HepG2 (cell line): ENCODE results near the gene KIF26B. TPM values are rescaled to one million over a fixed set of nuclear protein-coding genes. Genes with fewer than 3 reads are reported as not detected.

Source experiments
- ATAC-seq: fragments of 200-7000 bp; cut with Tn5 transposase; 3 replicates; pipeline ENCODE4 v1.9.1; 2020; ENCODE audit warnings: mild to moderate bottlenecking, moderate library complexity
- BruUV-seq: library from RNA; stranded (reverse); fragments of 400-500 nt; replicated peaks from 2 replicates; lab custom pipeline; 2021; lab: Mats Ljungman, UMichigan
- CTCF ChIA-PET: fragments of 300-600 bp; formaldehyde crosslinking; extraction: SDS; loops from one replicate; lab custom pipeline; 2021; ENCODE audit warnings: low total read pairs, inconsistent platforms, low intra/inter-chr PET ratio; lab: Yijun Ruan, JAX
- POLR2A ChIA-PET: fragments of 350-600 bp; sonication (Branson Sonifier 250); formaldehyde crosslinking; loops from one replicate; lab custom pipeline; 2020; ENCODE audit warnings: antibody characterized with exemption, inconsistent platforms; lab: Yijun Ruan, JAX
- DNase-seq: peaks from one replicate; pipeline ENCODE4 v3.0.0-alpha.2; 2015; ENCODE audit warnings: low spot score
- FAIRE-seq: peaks from 3 replicates; lab custom pipeline; 2011; peaks lifted over from hg19 to GRCh38; lab: Jason Lieb, UNC
- H2AFZ ChIP-seq: one replicate; pipeline ENCODE4 v1.6.1; 2011; ENCODE audit warnings: low read length, inconsistent platforms
- H3K27ac ChIP-seq: fragments of 300-600 bp; 3 replicates; pipeline ENCODE4 v1.8.0; 2011; ENCODE audit warnings: mixed run types, mild to moderate bottlenecking, mixed read lengths, low read length, inconsistent platforms; ENCODE audit not compliant: insufficient read depth; ENCODE audit errors: extremely low read length
- H3K27me3 ChIP-seq, 2 experiments: fragments of 200-600 bp in 1 of 2; 2 replicates in 1 of 2; 3 replicates in 1 of 2; pipeline versions ENCODE4 v1.6.0 to v1.8.0; 2011; ENCODE audit warnings: low read length in 2 of 2, mild to moderate bottlenecking in 2 of 2, moderate library complexity in 2 of 2, inconsistent platforms in 1 of 2; ENCODE audit not compliant: insufficient read depth in 2 of 2, control insufficient read depth in 1 of 2
- H3K36me3 ChIP-seq, 2 experiments: fragments of 200-600 bp in 1 of 2; replicated peaks in 1 of 2; 2 replicates in 1 of 2; 3 replicates in 1 of 2; pipeline versions ENCODE4 v1.5.1 to v1.8.0; 2011; ENCODE audit warnings: low read length in 2 of 2, inconsistent platforms in 1 of 2; ENCODE audit not compliant: insufficient read depth in 2 of 2, control insufficient read depth in 1 of 2
- H3K4me1 ChIP-seq: 2 replicates; pipeline ENCODE4 v1.5.1; 2012; ENCODE audit warnings: low read length, inconsistent platforms; ENCODE audit not compliant: insufficient read depth
- H3K4me2 ChIP-seq: 2 replicates; pipeline ENCODE4 v1.6.0; 2011; ENCODE audit warnings: low read depth, low read length, inconsistent platforms
- H3K4me3 ChIP-seq, 3 experiments: fragments of 200-600 bp in 1 of 3; sonication (generic), shearing (Covaris generic) in 1 of 3; replicated peaks in 1 of 3; 2 replicates each; pipeline ENCODE4 v1.5.1; 2011 to 2016; ENCODE audit warnings: low read length in 3 of 3, inconsistent platforms in 2 of 3, low read depth in 2 of 3, mild to moderate bottlenecking in 2 of 3, control low read depth in 1 of 3, mixed read lengths in 1 of 3; ENCODE audit not compliant: insufficient read depth in 1 of 3
- H3K79me2 ChIP-seq: one replicate; pipeline ENCODE4 v1.6.1; 2011; ENCODE audit warnings: low read length, inconsistent platforms; ENCODE audit not compliant: insufficient read depth
- H3K9ac ChIP-seq: 2 replicates; pipeline ENCODE4 v1.6.0; 2011; ENCODE audit warnings: mild to moderate bottlenecking, low read depth, low read length, inconsistent platforms; ENCODE audit not compliant: insufficient read depth
- H3K9me3 ChIP-seq: 2 replicates; pipeline ENCODE4 v1.5.1; 2012; ENCODE audit warnings: mild to moderate bottlenecking, low read length
- H4K20me1 ChIP-seq: 2 replicates; pipeline ENCODE4 v1.6.0; 2011; ENCODE audit warnings: inconsistent platforms, mild to moderate bottlenecking, low read length, moderate library complexity; ENCODE audit not compliant: insufficient read depth
- DMAP1 ChIP-seq: IDR thresholded peaks from 2 replicates; pipeline ENCODE4 v1.6.1; 2016
- RBFOX2 ChIP-seq: fragments of 200-400 bp; formaldehyde crosslinking; IDR thresholded peaks from 2 replicates; pipeline ENCODE4 v1.6.1; 2017; ENCODE audit warnings: low read depth, mild to moderate bottlenecking, low read length
- SP2 ChIP-seq: sonication (generic); formaldehyde crosslinking; IDR thresholded peaks from 2 replicates; pipeline ENCODE4 v1.5.1; 2020; ENCODE audit warnings: mild to moderate bottlenecking, missing genetic modification reagents
- ZNF546 ChIP-seq: sonication (generic); formaldehyde crosslinking; conservative IDR thresholded peaks from 2 replicates; pipeline ENCODE4 v1.8.1; 2023; ENCODE audit warnings: mild to moderate bottlenecking, missing genetic modification reagents
- WGBS: methylation state at CpG from one replicate; pipeline ENCODE4 v1.1.6; 2017; ENCODE audit warnings: low lambda C conversion rate; 5-methylcytosine and 5-hydroxymethylcytosine counted together
- in situ Hi-C: cut with HindIII; loops from 2 replicates; pipeline ENCODE4 v1.10.0; 2017; ENCODE audit warnings: low pct_unique_long_range_greater_than_20kb; ENCODE audit not compliant: extremely low pct_ligation_motif_present
- intact Hi-C: fragments of 100-400 bp; cut with micrococcal nuclease; formaldehyde crosslinking; loops from one replicate; pipeline ENCODE4 v1.10.0; 2022; ENCODE audit not compliant: unreplicated experiment
- polyA plus RNA-seq, 8 experiments: library from polyadenylated mRNA; depleted of rRNA in 3 of 8; stranded (reverse) in 7 of 8; unstranded in 1 of 8; fragments of >200 nt; fragmentation: Illumina TruSeq in 4 of 8; extraction: Trizol in 4 of 8; gene quantifications; 2 replicates each; pipeline versions ENCODE4 v1.2.1 to v1.2.3, GENCODE V29; 2011 to 2016; ENCODE audit warnings: low read depth in 4 of 8, missing spikeins in 1 of 8, mixed read lengths in 1 of 8; ENCODE audit not compliant: insufficient read depth in 1 of 8
- total RNA-seq, 5 experiments: library from RNA; depleted of rRNA; stranded (reverse); fragments of >200 nt; fragmentation: Illumina TruSeq; extraction: Trizol; gene quantifications; 2 replicates each; pipeline ENCODE4 v1.2.3, GENCODE V29; 2016; ENCODE audit warnings: low read depth in 1 of 5
- TF ChIP-seq, protein P1 (sequence below): sonication (generic); formaldehyde crosslinking; IDR thresholded peaks from 2 replicates; pipeline ENCODE4 v1.4.0; 2020; ENCODE audit warnings: missing genetic modification reagents, borderline replicate concordance
- TF ChIP-seq, protein P2 (sequence below): sonication (generic); IDR thresholded peaks from 2 replicates; pipeline ENCODE4 v1.6.1; 2016; ENCODE audit warnings: low read depth, borderline replicate concordance
- TF ChIP-seq, protein P3 (sequence below): sonication (generic); formaldehyde crosslinking; IDR thresholded peaks from 2 replicates; pipeline ENCODE4 v1.4.0; 2020; ENCODE audit warnings: low read depth, mild to moderate bottlenecking, missing genetic modification reagents
- TF ChIP-seq, protein P4 (sequence below): IDR thresholded peaks from 2 replicates; pipeline ENCODE4 v1.6.1; 2016
- TF ChIP-seq, protein P5 (sequence below): sonication (generic); formaldehyde crosslinking; IDR thresholded peaks from 2 replicates; pipeline ENCODE4 v1.5.0; 2020; ENCODE audit warnings: mild to moderate bottlenecking, missing genetic modification reagents, borderline replicate concordance

Gene KIF26B
- total and polyA plus RNA-seq, 2 of the 13 experiments (the other 11 are each of a cell fraction or from before 2014, with no cell fraction given) = 0.08 to 0.09 TPM

DNA sequence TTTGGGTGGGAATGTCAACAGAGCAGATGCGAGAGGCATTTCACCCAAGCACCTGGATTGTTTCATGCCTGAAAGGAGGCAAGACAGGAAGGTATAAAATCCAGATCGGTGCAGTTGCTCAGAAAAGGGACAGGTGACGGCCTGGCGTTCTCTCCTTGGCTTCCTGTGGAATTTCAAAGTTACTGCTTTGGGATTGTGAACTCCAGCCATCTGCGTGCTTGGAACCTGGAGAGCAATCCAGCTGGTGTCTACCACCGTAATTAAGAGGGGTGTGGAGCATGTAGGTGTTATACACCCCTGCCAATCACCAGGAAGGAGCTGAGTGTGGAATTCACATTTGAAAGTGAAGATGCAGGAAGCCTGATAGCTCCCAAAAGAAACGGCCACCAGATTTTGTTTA, 286.1 kb downstream of the KIF26B start (continued):
- TF ChIP-seq SP2 (CRISPR knock-in tag) (no peak), ZNF546 (no peak)
- TF ChIP-seq, protein P1, sequence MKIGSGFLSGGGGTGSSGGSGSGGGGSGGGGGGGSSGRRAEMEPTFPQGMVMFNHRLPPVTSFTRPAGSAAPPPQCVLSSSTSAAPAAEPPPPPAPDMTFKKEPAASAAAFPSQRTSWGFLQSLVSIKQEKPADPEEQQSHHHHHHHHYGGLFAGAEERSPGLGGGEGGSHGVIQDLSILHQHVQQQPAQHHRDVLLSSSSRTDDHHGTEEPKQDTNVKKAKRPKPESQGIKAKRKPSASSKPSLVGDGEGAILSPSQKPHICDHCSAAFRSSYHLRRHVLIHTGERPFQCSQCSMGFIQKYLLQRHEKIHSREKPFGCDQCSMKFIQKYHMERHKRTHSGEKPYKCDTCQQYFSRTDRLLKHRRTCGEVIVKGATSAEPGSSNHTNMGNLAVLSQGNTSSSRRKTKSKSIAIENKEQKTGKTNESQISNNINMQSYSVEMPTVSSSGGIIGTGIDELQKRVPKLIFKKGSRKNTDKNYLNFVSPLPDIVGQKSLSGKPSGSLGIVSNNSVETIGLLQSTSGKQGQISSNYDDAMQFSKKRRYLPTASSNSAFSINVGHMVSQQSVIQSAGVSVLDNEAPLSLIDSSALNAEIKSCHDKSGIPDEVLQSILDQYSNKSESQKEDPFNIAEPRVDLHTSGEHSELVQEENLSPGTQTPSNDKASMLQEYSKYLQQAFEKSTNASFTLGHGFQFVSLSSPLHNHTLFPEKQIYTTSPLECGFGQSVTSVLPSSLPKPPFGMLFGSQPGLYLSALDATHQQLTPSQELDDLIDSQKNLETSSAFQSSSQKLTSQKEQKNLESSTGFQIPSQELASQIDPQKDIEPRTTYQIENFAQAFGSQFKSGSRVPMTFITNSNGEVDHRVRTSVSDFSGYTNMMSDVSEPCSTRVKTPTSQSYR = no peak
- TF ChIP-seq, protein P2, sequence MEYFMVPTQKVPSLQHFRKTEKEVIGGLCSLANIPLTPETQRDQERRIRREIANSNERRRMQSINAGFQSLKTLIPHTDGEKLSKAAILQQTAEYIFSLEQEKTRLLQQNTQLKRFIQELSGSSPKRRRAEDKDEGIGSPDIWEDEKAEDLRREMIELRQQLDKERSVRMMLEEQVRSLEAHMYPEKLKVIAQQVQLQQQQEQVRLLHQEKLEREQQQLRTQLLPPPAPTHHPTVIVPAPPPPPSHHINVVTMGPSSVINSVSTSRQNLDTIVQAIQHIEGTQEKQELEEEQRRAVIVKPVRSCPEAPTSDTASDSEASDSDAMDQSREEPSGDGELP = no peak
- TF ChIP-seq, protein P3, sequence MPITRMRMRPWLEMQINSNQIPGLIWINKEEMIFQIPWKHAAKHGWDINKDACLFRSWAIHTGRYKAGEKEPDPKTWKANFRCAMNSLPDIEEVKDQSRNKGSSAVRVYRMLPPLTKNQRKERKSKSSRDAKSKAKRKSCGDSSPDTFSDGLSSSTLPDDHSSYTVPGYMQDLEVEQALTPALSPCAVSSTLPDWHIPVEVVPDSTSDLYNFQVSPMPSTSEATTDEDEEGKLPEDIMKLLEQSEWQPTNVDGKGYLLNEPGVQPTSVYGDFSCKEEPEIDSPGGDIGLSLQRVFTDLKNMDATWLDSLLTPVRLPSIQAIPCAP = no peak
- TF ChIP-seq, protein P4, sequence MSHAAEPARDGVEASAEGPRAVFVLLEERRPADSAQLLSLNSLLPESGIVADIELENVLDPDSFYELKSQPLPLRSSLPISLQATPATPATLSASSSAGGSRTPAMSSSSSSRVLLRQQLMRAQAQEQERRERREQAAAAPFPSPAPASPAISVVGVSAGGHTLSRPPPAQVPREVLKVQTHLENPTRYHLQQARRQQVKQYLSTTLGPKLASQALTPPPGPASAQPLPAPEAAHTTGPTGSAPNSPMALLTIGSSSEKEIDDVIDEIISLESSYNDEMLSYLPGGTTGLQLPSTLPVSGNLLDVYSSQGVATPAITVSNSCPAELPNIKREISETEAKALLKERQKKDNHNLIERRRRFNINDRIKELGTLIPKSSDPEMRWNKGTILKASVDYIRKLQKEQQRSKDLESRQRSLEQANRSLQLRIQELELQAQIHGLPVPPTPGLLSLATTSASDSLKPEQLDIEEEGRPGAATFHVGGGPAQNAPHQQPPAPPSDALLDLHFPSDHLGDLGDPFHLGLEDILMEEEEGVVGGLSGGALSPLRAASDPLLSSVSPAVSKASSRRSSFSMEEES = no peak
- TF ChIP-seq, all 625 proteins: peak for 0

DNA sequence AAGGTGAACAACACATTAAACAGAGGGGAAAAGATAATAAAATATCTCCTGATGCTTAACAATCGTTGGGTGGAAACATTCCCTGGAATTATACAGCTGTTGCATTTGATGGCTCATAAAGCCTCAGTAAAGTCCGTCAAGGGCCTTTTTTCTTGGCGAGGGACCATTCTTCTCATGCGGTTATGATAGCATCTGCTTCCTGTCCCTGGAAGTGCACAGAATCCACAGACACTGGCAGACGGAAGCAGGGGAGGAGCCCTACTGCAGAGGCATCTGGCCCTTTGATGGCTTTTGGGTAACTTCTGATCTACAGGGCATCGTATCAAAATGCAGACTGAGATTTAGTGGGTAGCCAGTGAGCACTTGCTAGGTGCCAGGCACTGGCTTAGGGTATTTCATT, 286.9 kb downstream of the KIF26B start:
- BruUV-seq = no TSS peak
- Histone ChIP-seq H4K20me1 (no peaks in the 10 kb centered on the region), H3K4me2 (no peak overlapping the region), H3K79me2 (no peaks in the 10 kb centered on the region), H2AFZ (no peak overlapping the region), H3K9me3 (no peaks in the 10 kb centered on the region), H3K27me3 (no peaks in the 10 kb centered on the region), H3K4me3 (no peak overlapping the region), H3K9ac (no peak overlapping the region), H3K27ac (no peak overlapping the region), H3K4me1 (no peaks in the 10 kb centered on the region), H3K36me3 (no peaks in the 10 kb centered on the region)
- POLR2A ChIA-PET = no interaction called here
- CTCF ChIA-PET = no interaction called here
- ATAC-seq (no peak), FAIRE-seq (no peak), DNase-seq (no peak)
- WGBS = 51% methylated on average over 6 of the region's 6 CpGs
- intact Hi-C loops (no loop called here), in situ Hi-C loops (no loop called here)
- no peak for TF ChIP-seq DMAP1 (CRISPR knock-in tag)
- TF ChIP-seq RBFOX2 = no peak
- TF ChIP-seq, protein P5, sequence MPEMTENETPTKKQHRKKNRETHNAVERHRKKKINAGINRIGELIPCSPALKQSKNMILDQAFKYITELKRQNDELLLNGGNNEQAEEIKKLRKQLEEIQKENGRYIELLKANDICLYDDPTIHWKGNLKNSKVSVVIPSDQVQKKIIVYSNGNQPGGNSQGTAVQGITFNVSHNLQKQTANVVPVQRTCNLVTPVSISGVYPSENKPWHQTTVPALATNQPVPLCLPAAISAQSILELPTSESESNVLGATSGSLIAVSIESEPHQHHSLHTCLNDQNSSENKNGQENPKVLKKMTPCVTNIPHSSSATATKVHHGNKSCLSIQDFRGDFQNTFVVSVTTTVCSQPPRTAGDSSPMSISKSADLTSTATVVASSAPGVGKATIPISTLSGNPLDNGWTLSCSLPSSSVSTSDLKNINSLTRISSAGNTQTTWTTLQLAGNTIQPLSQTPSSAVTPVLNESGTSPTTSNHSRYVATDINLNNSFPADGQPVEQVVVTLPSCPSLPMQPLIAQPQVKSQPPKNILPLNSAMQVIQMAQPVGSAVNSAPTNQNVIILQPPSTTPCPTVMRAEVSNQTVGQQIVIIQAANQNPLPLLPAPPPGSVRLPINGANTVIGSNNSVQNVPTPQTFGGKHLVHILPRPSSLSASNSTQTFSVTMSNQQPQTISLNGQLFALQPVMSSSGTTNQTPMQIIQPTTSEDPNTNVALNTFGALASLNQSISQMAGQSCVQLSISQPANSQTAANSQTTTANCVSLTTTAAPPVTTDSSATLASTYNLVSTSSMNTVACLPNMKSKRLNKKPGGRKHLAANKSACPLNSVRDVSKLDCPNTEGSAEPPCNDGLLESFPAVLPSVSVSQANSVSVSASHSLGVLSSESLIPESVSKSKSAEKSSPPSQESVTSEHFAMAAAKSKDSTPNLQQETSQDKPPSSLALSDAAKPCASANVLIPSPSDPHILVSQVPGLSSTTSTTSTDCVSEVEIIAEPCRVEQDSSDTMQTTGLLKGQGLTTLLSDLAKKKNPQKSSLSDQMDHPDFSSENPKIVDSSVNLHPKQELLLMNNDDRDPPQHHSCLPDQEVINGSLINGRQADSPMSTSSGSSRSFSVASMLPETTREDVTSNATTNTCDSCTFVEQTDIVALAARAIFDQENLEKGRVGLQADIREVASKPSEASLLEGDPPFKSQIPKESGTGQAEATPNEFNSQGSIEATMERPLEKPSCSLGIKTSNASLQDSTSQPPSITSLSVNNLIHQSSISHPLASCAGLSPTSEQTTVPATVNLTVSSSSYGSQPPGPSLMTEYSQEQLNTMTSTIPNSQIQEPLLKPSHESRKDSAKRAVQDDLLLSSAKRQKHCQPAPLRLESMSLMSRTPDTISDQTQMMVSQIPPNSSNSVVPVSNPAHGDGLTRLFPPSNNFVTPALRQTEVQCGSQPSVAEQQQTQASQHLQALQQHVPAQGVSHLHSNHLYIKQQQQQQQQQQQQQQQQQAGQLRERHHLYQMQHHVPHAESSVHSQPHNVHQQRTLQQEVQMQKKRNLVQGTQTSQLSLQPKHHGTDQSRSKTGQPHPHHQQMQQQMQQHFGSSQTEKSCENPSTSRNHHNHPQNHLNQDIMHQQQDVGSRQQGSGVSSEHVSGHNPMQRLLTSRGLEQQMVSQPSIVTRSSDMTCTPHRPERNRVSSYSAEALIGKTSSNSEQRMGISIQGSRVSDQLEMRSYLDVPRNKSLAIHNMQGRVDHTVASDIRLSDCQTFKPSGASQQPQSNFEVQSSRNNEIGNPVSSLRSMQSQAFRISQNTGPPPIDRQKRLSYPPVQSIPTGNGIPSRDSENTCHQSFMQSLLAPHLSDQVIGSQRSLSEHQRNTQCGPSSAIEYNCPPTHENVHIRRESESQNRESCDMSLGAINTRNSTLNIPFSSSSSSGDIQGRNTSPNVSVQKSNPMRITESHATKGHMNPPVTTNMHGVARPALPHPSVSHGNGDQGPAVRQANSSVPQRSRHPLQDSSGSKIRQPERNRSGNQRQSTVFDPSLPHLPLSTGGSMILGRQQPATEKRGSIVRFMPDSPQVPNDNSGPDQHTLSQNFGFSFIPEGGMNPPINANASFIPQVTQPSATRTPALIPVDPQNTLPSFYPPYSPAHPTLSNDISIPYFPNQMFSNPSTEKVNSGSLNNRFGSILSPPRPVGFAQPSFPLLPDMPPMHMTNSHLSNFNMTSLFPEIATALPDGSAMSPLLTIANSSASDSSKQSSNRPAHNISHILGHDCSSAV (CRISPR knock-in tag) = no peak
